Ishikawa (cell line): Measurements from ENCODE around the gene HDAC6.

Experiments
- CREB1 ChIP-seq: IDR thresholded peaks from 2 replicates; pipeline ENCODE4 v1.6.1; 2012; ENCODE audit warnings: low read depth
- TAF1 ChIP-seq: IDR thresholded peaks from 2 replicates; pipeline ENCODE4 v1.6.1; 2012; ENCODE audit warnings: low read depth, mild to moderate bottlenecking
- TEAD4 ChIP-seq: IDR thresholded peaks from 2 replicates; pipeline ENCODE4 v1.6.1; 2012
- YY1 ChIP-seq: IDR thresholded peaks from 2 replicates; pipeline ENCODE4 v1.6.1; 2012; ENCODE audit warnings: low read depth

DNA sequence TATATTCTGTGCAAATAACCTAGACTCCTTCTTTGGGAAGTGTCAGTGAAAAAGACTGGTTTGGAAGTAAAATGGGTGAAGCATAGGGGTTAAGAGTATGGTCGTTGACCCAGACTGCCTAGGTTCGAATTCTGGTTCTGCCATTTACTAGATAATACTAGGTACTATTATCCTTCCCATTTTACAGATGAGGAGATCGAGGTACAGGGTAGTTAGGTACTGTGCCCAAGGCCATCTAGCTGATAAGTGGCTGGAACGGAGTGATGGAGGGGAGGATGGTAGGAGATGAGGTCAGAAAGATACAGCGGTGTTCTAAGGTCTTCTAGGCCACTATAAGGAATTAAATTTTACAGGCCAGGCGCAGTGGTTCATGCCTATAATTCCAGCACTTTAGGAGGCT is 29.3 kb upstream of the HDAC6 start:
- no peak for TF ChIP-seq TAF1
- no peak for TF ChIP-seq YY1
- no peak for TF ChIP-seq CREB1
- no peak for TF ChIP-seq TEAD4
